Osteoblast (primary cell): ENCODE measurements around the gene CAPN15. TPM values are rescaled to one million over a fixed set of nuclear protein-coding genes. Genes with fewer than 3 reads are reported as not detected.

ENCODE experiments used
- DNase-seq: peaks from one replicate; pipeline ENCODE4 v3.0.0; 2011; ENCODE audit warnings: low spot score, mixed read lengths; ENCODE audit not compliant: insufficient read length; ENCODE audit errors: missing footprints
- H2AFZ ChIP-seq: 2 replicates; pipeline ENCODE4 v1.6.0; 2011; ENCODE audit warnings: mild to moderate bottlenecking, low read length
- H3K27ac ChIP-seq: 2 replicates; pipeline ENCODE4 v1.5.1; 2011; ENCODE audit warnings: mild to moderate bottlenecking, low read depth, low read length, moderate library complexity
- H3K27me3 ChIP-seq: 2 replicates; pipeline ENCODE4 v1.6.0; 2012; ENCODE audit warnings: mild to moderate bottlenecking, control low read depth, inconsistent platforms, low read length, moderate library complexity; ENCODE audit not compliant: insufficient read depth
- H3K36me3 ChIP-seq: 2 replicates; pipeline ENCODE4 v1.5.1; 2011; ENCODE audit warnings: mild to moderate bottlenecking, low read length, control low read depth, moderate library complexity; ENCODE audit not compliant: insufficient read depth
- H3K4me1 ChIP-seq: 2 replicates; pipeline ENCODE4 v1.5.1; 2011; ENCODE audit warnings: mild to moderate bottlenecking, low read length, control low read depth, moderate library complexity; ENCODE audit not compliant: insufficient read depth
- H3K4me2 ChIP-seq: 2 replicates; pipeline ENCODE4 v1.6.0; 2011; ENCODE audit warnings: mild to moderate bottlenecking, low read length; ENCODE audit not compliant: insufficient read depth
- H3K4me3 ChIP-seq: fragments of 200-600 bp; sonication (generic); 3 replicates; pipeline ENCODE4 v1.5.1; 2012; ENCODE audit warnings: mild to moderate bottlenecking, low read length, inconsistent platforms; ENCODE audit not compliant: insufficient read depth
- H3K79me2 ChIP-seq: 2 replicates; pipeline ENCODE4 v1.6.0; 2012; ENCODE audit warnings: mild to moderate bottlenecking, low read length, control low read depth, inconsistent platforms; ENCODE audit not compliant: insufficient read depth
- H3K9me3 ChIP-seq: 2 replicates; pipeline ENCODE4 v1.5.1; 2011; ENCODE audit warnings: low read depth, low read length, control low read depth
- H4K20me1 ChIP-seq: 2 replicates; pipeline ENCODE4 v1.6.0; 2012; ENCODE audit warnings: mild to moderate bottlenecking, low read length, control low read depth; ENCODE audit not compliant: insufficient read depth
- CTCF ChIP-seq: IDR thresholded peaks from 2 replicates; pipeline ENCODE4 v1.5.1; 2011; ENCODE audit warnings: mild to moderate bottlenecking, low read depth, low read length, moderate library complexity; ENCODE audit errors: extremely low read depth
- total RNA-seq: library from RNA; depleted of rRNA; stranded (reverse); fragments of >200 nt; gene quantifications from 2 replicates; pipeline ENCODE4 v1.2.3, GENCODE V29; 2012

The CAPN15 gene
- total RNA-seq, 1 donor, result 27.1 TPM

DNA sequence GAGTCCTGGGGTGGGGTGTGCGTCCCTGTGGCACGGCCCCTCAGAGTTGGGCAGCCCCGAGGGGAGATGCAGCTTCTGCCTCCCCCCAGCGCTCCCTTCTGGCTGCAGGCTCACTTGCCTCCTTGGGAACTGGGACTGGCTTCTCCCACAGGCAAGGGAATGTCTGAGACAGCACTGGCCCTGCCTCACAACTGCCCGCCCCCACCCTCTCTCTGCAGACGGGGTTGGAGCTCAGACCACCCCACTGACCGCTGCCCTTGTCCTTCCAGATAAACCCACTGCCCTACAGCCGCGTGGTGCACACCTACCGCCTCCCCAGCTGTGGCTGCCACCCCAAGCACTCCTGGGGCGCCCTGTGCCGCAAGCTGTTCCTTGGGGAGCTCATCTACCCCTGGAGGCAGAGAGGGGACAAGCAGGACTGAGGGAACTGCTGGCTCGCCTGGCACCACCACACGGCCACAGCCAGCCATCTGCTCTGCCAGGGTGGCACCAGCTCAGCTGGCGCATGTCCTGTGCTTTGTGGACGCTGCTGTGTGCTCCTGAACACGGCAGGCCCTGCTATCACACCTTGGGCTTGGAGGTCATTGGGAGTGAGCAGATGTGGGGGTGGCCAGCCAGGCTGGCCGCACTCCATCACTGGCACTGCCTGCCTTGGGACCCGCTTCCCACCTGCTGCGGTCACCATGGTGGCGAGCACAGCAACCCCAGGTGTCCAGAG is 55.3 kb downstream of the CAPN15 start:
- Histone ChIP-seq H3K27me3 (no peaks in the 10 kb centered on the region), H3K36me3 (no peaks in the 10 kb centered on the region), H3K79me2 (peaks cover 7% of the 10 kb centered on the region), H2AFZ (no peak overlapping the region), H3K27ac (no peak overlapping the region), H3K4me2 (no peak overlapping the region), H3K4me1 (peaks cover 21% of the 10 kb centered on the region), H3K4me3 (no peak overlapping the region), H3K9me3 (no peaks in the 10 kb centered on the region), H4K20me1 (peaks cover 8% of the 10 kb centered on the region)
- peak; percentile 86 for DNase-seq
- TF ChIP-seq CTCF, result no peak

- peaks cover 28% of the 10 kb centered on the region for H3K4me1 ChIP-seq
- no peaks in the 10 kb centered on the region for H3K36me3 ChIP-seq
- H4K20me1 ChIP-seq, result peaks cover 10% of the 10 kb centered on the region
- no peak overlapping the region for H2AFZ ChIP-seq
- H3K27ac ChIP-seq, result no peak overlapping the region
- peak; percentile 85 for DNase-seq
- peaks cover 14% of the 10 kb centered on the region for H3K79me2 ChIP-seq
- TF ChIP-seq CTCF, result no peak
- no peaks in the 10 kb centered on the region for H3K9me3 ChIP-seq
- no peak overlapping the region for H3K4me2 ChIP-seq
- H3K4me3 ChIP-seq, result no peak overlapping the region
- no peaks in the 10 kb centered on the region for H3K27me3 ChIP-seq
Observed at GRCh38 chr16:583470-583814, 55.9 kb downstream of the CAPN15 start.

DNA sequence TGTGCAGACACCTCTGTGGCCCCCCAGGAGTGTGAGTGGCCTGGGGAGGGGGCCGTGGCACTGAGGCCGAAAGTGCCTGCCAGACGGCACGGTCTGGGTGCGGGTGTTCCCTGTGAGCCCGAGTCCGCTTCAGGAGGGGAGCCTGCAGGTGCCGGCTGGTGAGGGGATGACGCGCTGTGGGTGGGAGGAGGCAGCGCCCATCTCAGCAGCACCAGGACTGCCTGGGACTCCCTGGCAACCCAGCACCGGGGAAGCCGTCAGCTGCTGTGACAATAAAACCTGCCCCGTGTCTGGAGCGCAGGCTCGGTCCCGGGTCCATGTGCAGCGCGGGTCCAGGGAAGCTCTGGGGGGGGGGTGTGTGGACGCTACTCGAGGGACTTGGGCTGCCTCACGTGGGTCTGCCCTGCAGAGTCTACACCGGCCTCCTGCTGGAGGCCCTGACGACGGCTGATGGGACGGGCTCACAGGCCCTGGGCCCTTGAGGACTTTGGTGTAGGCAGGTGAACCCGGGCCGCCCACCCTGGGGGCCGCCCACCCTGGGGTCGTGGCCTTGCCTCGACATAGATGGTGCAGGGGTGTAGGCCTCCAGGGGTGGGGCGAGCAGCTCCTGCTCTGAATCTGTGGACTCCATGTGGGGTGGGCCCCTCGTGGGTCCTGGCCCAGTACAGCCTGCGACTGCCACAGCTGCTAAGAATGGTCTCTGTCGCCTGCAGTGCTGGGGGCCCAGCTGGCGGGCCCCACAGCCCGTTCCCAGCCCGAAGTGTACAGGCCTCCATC is 56.5 kb downstream of the CAPN15 start:
- Histone ChIP-seq H3K9me3 (no peaks in the 10 kb centered on the region), H3K4me1 (peaks cover 28% of the 10 kb centered on the region), H3K27me3 (no peaks in the 10 kb centered on the region), H3K4me2 (no peak overlapping the region), H2AFZ (no peak overlapping the region), H4K20me1 (peaks cover 11% of the 10 kb centered on the region), H3K36me3 (no peaks in the 10 kb centered on the region), H3K79me2 (peaks cover 15% of the 10 kb centered on the region), H3K27ac (no peak overlapping the region), H3K4me3 (no peak overlapping the region)
- peak; percentile 91 for DNase-seq
- no peak for TF ChIP-seq CTCF

DNA sequence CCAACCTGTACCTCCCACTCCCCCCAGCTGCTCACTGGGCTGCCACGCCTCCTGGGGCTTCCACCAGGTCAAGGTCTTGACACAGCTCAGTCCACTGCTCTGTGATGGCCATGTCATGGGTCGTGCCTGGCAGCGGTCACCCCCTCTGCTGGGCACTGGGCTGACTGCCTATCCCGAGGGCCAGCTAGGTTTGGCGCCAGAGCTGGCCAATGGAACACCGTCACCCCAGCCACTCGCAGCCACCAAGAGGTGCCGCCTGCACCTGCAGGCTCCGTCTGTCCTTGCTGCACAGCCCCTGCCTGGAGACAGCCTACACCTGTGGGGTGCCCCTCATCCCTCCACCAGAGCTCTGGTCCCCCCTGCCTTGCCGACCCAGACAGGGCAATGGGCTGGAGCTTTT is 57.8 kb downstream of the CAPN15 start:
- DNase-seq, result peak; percentile 88
- H3K4me1 ChIP-seq, result peaks cover 28% of the 10 kb centered on the region
- no peak overlapping the region for H3K4me2 ChIP-seq
- no peak for TF ChIP-seq CTCF
- peaks cover 18% of the 10 kb centered on the region for H3K79me2 ChIP-seq
- H3K9me3 ChIP-seq, result no peaks in the 10 kb centered on the region
- H3K4me3 ChIP-seq, result no peak overlapping the region
- no peaks in the 10 kb centered on the region for H3K27me3 ChIP-seq
- peaks cover 11% of the 10 kb centered on the region for H4K20me1 ChIP-seq
- no peak overlapping the region for H2AFZ ChIP-seq
- H3K27ac ChIP-seq, result no peak overlapping the region
- no peaks in the 10 kb centered on the region for H3K36me3 ChIP-seq
